OCI-LY7 (cell line): Measurements from ENCODE around the gene KRTAP4-12. TPM values are rescaled to one million over a fixed set of nuclear protein-coding genes. Genes with fewer than 3 reads are reported as not detected.
"Not testable (repeated sequence)": the region's sequence is repeated elsewhere in the genome, so short reads cannot be mapped to it uniquely, and the experiment has no call there.

Experiments used
- Bru-seq: library from RNA; stranded (reverse); fragments of 400-500 nt; gene quantifications from one replicate; lab custom pipeline; 2021; lab: Mats Ljungman, UMichigan
- BruChase-seq, 2 experiments: library from RNA; stranded (reverse); fragments of 400-500 nt; gene quantifications; one replicate each; lab custom pipeline; 2021; lab: Mats Ljungman, UMichigan
- BruUV-seq: library from RNA; stranded (reverse); fragments of 400-500 nt; replicated peaks from 2 replicates; lab custom pipeline; 2021; lab: Mats Ljungman, UMichigan
- CTCF ChIA-PET: fragments of 300-600 bp; sonication (Branson Sonifier 250); formaldehyde crosslinking; loops from one replicate; lab custom pipeline; 2022; ENCODE audit warnings: antibody characterized with exemption; ENCODE audit not compliant: unreplicated experiment; lab: Charles Lee
- POLR2A ChIA-PET: fragments of 300-600 bp; sonication (Branson Sonifier 250); formaldehyde crosslinking; loops from one replicate; lab custom pipeline; 2022; ENCODE audit warnings: antibody characterized with exemption; lab: Charles Lee
- DNase-seq: peaks from one replicate; pipeline ENCODE4 v3.0.0-alpha.2; 2015; ENCODE audit warnings: low spot score
- H2AFZ ChIP-seq: fragments of 200-600 bp; sonication (generic), shearing (Covaris generic); 2 replicates; pipeline ENCODE4 v1.6.1; 2014; ENCODE audit warnings: mild to moderate bottlenecking, antibody characterized with exemption, low read length, moderate library complexity
- H3K27ac ChIP-seq: fragments of 200-600 bp; sonication (generic); 2 replicates; pipeline ENCODE4 v1.5.1; 2014; ENCODE audit warnings: mixed run types, low read depth, mild to moderate bottlenecking, moderate library complexity, low read length, inconsistent platforms; ENCODE audit not compliant: poor library complexity, severe bottlenecking
- H3K36me3 ChIP-seq: fragments of 200-600 bp; sonication (generic); 2 replicates; pipeline ENCODE4 v1.6.1; 2014; ENCODE audit warnings: mild to moderate bottlenecking, antibody characterized with exemption, low read length, moderate library complexity, mixed read lengths; ENCODE audit not compliant: insufficient read depth
- H3K4me1 ChIP-seq: fragments of 200-600 bp; sonication (generic); 2 replicates; pipeline ENCODE4 v1.5.1; 2014; ENCODE audit warnings: mild to moderate bottlenecking, low read length; ENCODE audit not compliant: insufficient read depth, poor library complexity, severe bottlenecking
- H3K4me2 ChIP-seq: fragments of 200-600 bp; sonication (generic); 2 replicates; pipeline ENCODE4 v1.6.1; 2014; ENCODE audit warnings: mild to moderate bottlenecking, low read length
- H3K4me3 ChIP-seq: fragments of 200-600 bp; sonication (generic); 2 replicates; pipeline ENCODE4 v1.5.1; 2014; ENCODE audit warnings: mild to moderate bottlenecking, low read depth, low read length; ENCODE audit not compliant: poor library complexity, severe bottlenecking
- H3K79me2 ChIP-seq: fragments of 200-600 bp; sonication (generic); 2 replicates; pipeline ENCODE4 v1.6.1; 2016; ENCODE audit warnings: low read depth, mild to moderate bottlenecking, low read length, moderate library complexity, mixed read lengths; ENCODE audit not compliant: insufficient read depth
- H3K9me2 ChIP-seq: fragments of 200-600 bp; sonication (generic); 2 replicates; pipeline ENCODE4 v1.6.1; 2016; ENCODE audit warnings: mild to moderate bottlenecking, low read length, mixed read lengths; ENCODE audit not compliant: insufficient read depth
- H3K9me3 ChIP-seq: fragments of 200-600 bp; sonication (generic); 2 replicates; pipeline ENCODE4 v1.6.1; 2014; ENCODE audit warnings: mild to moderate bottlenecking, mixed run types, low read length, mixed read lengths
- H4K20me1 ChIP-seq: fragments of 200-600 bp; sonication (generic); 2 replicates; pipeline ENCODE4 v1.6.1; 2014; ENCODE audit warnings: mild to moderate bottlenecking, antibody characterized with exemption, low read length, moderate library complexity, mixed read lengths; ENCODE audit not compliant: insufficient read depth
- EZH2phosphoT487 ChIP-seq: fragments of 200-600 bp; sonication (generic); IDR thresholded peaks from 2 replicates; pipeline ENCODE4 v1.6.1; 2018; ENCODE audit warnings: low read depth, borderline replicate concordance, mild to moderate bottlenecking, mixed run types, antibody characterized with exemption, low read length, moderate library complexity, mixed read lengths
- intact Hi-C: fragments of 100-400 bp; cut with micrococcal nuclease; formaldehyde crosslinking; loops from one replicate; pipeline ENCODE4 v1.10.0; 2022; ENCODE audit not compliant: unreplicated experiment
- long read RNA-seq: library from polyadenylated mRNA; stranded (forward); transcript quantifications from one replicate; pipeline ENCODE4 v2.0.0, GENCODE V29; 2022
- total RNA-seq, 2 experiments: library from RNA; depleted of rRNA in 1 of 2; stranded (reverse); fragments of >200 nt in 1 of 2; shearing (Covaris generic) in 1 of 2; gene quantifications; 2 replicates each; pipeline ENCODE4 v1.2.3, GENCODE V29; 2014 to 2022
- TF ChIP-seq, protein P1 (sequence below): fragments of 200-600 bp; sonication (generic); conservative IDR thresholded peaks from 2 replicates; pipeline ENCODE4 v1.5.1; 2014; ENCODE audit warnings: mild to moderate bottlenecking, antibody characterized with exemption, low read length, moderate library complexity, mixed read lengths

KRTAP4-12 gene
- total RNA-seq (2014; rRNA removed; shearing (Covaris generic)) (not detected in 2 replicates), total RNA-seq (2022) (not detected in 2 replicates), Bru-seq, nascent RNA (not detected), BruChase-seq, experiment 1, labeled RNA remaining after a 6-hour chase (not detected), BruChase-seq, experiment 2, labeled RNA remaining after a 2-hour chase (not detected)
- long read RNA-seq: 0 reads

DNA sequence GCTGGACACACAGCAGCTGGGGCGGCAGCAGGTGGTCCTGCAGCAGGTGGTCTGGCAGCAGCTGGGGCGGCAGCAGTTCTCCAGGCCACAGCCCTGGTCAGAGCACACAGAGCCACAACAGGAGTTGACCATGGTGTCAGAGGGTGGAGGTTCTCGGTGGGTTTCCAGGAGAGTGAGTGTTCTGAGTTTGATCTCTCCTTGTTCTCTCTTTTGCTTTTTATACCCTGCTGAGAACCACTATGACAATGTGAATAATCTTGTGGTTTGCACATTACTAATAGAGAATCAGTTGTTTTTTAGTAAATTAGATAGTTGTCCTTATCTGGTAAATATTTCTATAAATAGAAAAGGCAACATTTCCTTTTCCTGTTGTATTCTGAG, at the start of gene KRTAP4-12:
TSS of gene KRTAP4-12 (minus strand) at position 192 of the 381 bp plus-strand sequence. CDS start at position 132, 60 bp downstream.
- CTCF ChIA-PET, H3K79me2 ChIP-seq, DNase-seq, H4K20me1 ChIP-seq, H3K9me2 ChIP-seq, H2AFZ ChIP-seq, H3K4me2 ChIP-seq, BruUV-seq, H3K4me3 ChIP-seq, H3K36me3 ChIP-seq, H3K27ac ChIP-seq: not testable (repeated sequence)
- POLR2A ChIA-PET: interaction anchor here (0.6 kb wide), 1 partner anchor 10 kb away, joined by 3 read pairs; no protein-coding TSS in a partner anchor
- H3K4me1 ChIP-seq: peaks cover 16% of the 10 kb centered on the region
- peaks cover 11% of the 10 kb centered on the region; the same call in 1 of the 2 replicates for H3K9me3 ChIP-seq
- intact Hi-C loops: loop anchor here (5.0 kb wide), 1 partner anchor 183 kb away; the partner anchor contains the start of gene KRTAP16-1

DNA sequence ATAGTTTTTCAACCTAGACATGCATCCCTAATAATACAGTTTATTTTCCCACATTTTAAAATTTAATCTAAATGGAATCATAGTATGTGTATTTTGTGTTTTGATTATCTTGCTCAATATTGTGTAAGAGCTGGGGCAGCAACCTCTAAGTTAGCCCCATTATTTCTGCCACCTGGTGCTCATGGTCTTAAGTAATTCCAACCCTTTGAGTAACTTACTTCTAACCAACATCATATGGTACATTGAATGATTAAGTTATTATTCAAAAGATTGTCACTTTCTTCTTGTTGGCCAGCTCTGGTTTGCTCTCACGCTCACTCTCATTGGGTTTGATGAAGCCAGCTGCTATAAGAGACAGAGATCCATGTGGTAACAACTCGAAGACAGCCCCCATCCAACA, 47.9 kb upstream of the KRTAP4-12 start:
- TF ChIP-seq EZH2phosphoT487: no peak

DNA sequence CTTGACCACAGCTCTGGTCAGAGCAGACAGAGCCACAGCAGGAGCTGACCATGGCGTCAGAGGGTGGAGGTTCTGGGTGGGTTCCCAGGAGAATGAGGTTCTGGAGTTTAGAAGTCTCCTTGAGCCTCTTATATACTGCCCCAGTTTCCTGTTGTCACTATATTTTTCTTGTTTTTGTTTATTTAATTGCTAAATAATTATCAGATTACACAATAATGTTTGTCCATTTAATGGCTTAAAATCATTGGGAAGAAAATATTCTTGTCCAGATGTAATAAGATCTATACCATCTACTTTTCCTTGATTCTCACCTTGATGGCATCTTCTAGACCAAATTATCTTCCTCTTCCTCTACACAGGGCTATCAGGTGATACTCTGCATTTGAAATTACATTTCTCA, 44.1 kb upstream of the KRTAP4-12 start, which contains the start of gene KRTAP4-3:
TSS of gene KRTAP4-3 (minus strand) at position 101 of the 400 bp plus-strand sequence. CDS start at position 52, 49 bp downstream.
- H3K79me2 ChIP-seq: no peaks in the 10 kb centered on the region
- no peaks in the 10 kb centered on the region for H3K36me3 ChIP-seq
- H4K20me1 ChIP-seq: no peaks in the 10 kb centered on the region
- H2AFZ ChIP-seq: no peak within 1 kb of the TSS
- intact Hi-C loops: no loop called here
- no peak within 1 kb of the TSS for H3K27ac ChIP-seq
- TF ChIP-seq, protein P1, sequence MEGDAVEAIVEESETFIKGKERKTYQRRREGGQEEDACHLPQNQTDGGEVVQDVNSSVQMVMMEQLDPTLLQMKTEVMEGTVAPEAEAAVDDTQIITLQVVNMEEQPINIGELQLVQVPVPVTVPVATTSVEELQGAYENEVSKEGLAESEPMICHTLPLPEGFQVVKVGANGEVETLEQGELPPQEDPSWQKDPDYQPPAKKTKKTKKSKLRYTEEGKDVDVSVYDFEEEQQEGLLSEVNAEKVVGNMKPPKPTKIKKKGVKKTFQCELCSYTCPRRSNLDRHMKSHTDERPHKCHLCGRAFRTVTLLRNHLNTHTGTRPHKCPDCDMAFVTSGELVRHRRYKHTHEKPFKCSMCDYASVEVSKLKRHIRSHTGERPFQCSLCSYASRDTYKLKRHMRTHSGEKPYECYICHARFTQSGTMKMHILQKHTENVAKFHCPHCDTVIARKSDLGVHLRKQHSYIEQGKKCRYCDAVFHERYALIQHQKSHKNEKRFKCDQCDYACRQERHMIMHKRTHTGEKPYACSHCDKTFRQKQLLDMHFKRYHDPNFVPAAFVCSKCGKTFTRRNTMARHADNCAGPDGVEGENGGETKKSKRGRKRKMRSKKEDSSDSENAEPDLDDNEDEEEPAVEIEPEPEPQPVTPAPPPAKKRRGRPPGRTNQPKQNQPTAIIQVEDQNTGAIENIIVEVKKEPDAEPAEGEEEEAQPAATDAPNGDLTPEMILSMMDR: no peak
- no peak for DNase-seq
- no peaks in the 10 kb centered on the region for H3K4me1 ChIP-seq
- H3K9me3 ChIP-seq: no peaks in the 10 kb centered on the region
- H3K4me2 ChIP-seq: no peak within 1 kb of the TSS
- no TSS peak for BruUV-seq
- no peaks in the 10 kb centered on the region for H3K9me2 ChIP-seq
- POLR2A ChIA-PET: no interaction called here
- CTCF ChIA-PET: no interaction called here
- no peak within 1 kb of the TSS for H3K4me3 ChIP-seq

More for the DNA sequence above, 47.9 kb upstream of the KRTAP4-12 start:
- no TSS peak for BruUV-seq
- intact Hi-C loops: no loop called here
- POLR2A ChIA-PET: no interaction called here
- no peak overlapping the region for H3K27ac ChIP-seq
- no peaks in the 10 kb centered on the region for H3K36me3 ChIP-seq
- no peaks in the 10 kb centered on the region for H3K79me2 ChIP-seq
- CTCF ChIA-PET: no interaction called here
- no peaks in the 10 kb centered on the region for H4K20me1 ChIP-seq
- no peak for DNase-seq
- H3K4me2 ChIP-seq: no peak overlapping the region
- H3K9me3 ChIP-seq: no peaks in the 10 kb centered on the region
- no peak overlapping the region for H3K4me3 ChIP-seq
- peaks cover 3% of the 10 kb centered on the region for H3K4me1 ChIP-seq
- no peaks in the 10 kb centered on the region for H3K9me2 ChIP-seq
- H2AFZ ChIP-seq: no peak overlapping the region
